MM.1S (cell line): Measurements from ENCODE around the gene HES5.

Experiments used
- EZH2 ChIP-seq: fragments of 300-600 bp; sonication (generic); optimal IDR thresholded peaks from 2 replicates; pipeline ENCODE3; 2017; ENCODE audit warnings: low read depth, mild to moderate bottlenecking, antibody characterized with exemption, low read length, mixed read lengths
- TF ChIP-seq, protein P1 (sequence below): fragments of 300-600 bp; sonication (generic); IDR thresholded peaks from 2 replicates; pipeline ENCODE4 v1.5.1; 2016; ENCODE audit warnings: antibody characterized with exemption, low read length, mixed read lengths

DNA sequence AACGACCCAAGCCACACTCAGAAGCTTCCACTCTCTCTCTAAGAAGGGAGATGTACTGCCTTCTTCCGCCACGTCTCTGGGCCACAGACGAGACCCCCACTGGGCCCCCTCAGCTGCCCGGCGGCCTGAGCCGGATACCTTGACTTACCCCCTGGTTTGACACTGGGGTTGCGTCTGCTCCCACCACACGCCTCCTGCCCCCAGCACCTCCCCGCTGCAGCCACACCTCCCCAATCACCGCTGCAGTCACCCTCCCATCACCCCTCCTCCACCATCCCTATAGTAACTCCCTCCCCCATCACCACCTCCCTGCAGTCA, 14.3 kb downstream of the HES5 start:
- TF ChIP-seq, protein P1, sequence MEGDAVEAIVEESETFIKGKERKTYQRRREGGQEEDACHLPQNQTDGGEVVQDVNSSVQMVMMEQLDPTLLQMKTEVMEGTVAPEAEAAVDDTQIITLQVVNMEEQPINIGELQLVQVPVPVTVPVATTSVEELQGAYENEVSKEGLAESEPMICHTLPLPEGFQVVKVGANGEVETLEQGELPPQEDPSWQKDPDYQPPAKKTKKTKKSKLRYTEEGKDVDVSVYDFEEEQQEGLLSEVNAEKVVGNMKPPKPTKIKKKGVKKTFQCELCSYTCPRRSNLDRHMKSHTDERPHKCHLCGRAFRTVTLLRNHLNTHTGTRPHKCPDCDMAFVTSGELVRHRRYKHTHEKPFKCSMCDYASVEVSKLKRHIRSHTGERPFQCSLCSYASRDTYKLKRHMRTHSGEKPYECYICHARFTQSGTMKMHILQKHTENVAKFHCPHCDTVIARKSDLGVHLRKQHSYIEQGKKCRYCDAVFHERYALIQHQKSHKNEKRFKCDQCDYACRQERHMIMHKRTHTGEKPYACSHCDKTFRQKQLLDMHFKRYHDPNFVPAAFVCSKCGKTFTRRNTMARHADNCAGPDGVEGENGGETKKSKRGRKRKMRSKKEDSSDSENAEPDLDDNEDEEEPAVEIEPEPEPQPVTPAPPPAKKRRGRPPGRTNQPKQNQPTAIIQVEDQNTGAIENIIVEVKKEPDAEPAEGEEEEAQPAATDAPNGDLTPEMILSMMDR = no peak
- TF ChIP-seq EZH2 = no peak
